ENCODE results near the gene CCDC87.

The CCDC87 gene

DNA sequence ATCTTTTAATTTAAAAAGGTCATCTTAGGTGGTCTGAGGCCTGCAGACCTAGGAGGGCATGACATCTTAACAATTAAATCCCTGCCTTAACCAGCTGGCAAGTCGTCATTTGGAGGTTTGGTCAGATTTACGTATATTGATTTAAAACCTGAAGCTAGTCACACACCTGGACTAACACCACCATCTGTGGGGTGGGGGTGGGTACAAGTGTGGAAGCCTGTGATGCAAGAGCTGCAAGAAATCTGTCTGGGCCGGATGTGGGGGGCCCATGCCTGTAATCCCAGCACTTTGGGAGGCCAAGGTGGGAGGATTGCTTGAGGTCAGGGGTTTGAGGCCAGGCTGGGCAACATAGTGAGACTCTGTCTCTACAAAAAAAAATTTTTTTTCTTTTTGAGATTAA is 11.6 kb downstream of the CCDC87 start:
- no peak for DNase-seq

DNA sequence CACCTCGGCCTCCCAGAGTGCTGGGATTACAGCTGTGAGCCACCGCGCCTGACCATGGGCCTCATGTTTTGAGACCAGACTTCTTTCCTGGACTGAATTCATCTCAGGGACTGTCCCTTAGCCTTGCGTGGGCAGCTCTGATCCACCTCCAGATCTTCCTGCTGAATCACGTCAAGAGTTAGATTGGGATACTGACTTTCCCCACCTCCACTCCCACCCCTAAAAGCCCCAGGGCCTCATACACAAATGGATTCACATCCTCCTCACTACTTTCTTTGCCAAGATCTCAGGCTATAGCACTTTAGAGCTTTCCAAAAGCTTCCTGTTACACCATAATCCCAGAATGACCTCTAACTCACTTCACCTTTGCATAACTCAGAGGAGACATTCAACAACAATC is 12.1 kb downstream of the CCDC87 start:
- DNase-seq = no peak

DNA sequence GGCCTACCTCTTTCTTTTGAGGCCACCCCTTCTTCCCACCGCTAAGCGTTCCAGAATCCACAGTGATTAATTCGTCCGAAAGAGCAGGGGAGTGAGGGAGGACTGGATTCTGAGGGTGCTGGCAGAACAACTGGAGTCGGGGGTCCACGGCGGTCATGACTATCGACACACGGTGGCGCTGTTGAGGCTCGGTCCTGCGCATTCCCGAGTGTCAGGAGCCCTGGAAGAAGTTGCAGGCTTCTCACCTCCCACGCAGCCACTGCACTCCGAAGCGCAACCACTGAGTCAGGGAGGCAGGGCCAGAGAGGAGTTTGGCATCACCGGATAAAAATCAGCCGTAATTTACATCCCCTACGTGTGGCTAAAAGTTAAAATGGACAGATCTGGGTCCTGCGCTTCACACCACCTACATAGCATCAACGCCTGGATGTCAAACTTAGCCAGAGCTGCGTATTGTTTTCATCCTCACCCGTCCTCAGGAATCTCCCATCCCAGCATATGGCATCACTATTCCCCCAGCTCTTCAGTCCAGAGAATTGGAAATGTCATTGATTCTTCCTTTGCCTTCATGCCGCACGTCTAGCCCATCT is 13.8 kb downstream of the CCDC87 start:
- DNase-seq = peak in 47 of 51 donors; percentile 10 to 81 (median 41)

DNA sequence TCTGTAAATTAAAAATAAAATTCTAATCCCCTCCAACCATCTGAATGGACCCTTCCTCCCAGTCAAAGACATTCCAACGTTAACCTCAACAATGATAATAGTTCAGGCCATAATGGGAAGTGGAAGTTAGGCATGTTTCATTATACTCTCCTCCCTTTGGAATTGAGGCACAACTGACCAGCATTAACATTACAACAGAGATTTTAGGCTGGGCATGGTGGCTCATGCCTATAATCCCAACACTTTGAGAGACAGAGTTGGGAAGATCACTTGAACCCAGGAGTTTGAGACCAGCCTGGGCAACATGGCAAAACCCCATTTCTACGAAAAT is 22.0 kb downstream of the CCDC87 start:
- no peak for DNase-seq

DNA sequence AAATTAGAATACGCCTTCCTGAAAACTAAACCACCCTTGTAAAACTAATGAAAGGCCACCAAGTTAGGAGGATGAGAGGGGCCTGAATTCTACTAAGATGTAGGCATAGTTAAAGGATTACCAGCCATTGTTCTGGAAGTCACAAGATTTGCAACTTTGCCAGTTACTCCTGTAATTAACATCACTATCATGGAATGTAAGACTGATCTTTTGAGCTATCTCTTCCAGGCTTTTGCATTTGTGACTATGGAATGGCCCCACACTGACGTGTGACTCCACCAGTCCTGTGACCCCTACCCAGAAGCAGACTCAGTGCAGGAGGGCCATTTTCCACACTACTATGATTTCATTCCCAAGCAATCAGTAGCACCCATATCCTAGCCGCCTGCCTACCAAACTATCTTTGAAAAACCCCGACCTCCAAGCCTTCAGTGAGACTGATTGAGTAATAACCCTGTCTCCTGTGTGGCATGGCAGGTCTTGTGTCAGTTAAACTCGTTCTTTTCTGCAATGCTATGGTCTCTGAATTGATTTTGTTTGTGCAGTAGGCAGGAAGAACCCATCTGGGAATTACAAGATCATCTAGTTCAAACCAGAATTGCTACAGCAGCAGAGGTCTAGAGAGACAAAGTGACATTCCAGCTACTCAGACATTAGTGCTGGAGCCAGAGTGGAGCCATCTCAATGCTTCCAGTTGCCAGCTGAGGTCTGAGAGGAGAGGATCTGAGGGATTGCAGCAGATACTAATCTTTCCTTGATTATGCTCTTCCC is 22.6 kb downstream of the CCDC87 start:
- no peak for DNase-seq

DNA sequence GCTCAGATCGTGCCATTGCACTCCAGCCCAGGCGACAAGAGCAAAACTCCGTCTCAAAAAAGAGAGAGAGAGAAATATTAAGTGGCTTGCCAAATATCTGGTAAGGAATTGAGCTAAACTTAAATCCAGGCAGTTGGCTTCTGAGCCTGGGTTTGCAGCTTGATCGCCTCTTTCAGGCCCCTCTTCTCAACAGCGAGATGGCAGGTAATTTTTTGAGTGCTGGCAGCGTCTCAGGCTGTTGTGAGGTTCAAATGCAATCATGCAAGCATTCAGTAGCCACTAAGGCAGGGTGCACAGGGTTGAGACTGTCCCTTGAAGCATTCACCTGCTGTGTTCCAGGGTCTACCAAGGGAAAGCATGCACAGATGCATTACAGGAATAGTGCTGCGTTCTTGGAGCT is 23.8 kb downstream of the CCDC87 start:
- DNase-seq = no peak

DNA sequence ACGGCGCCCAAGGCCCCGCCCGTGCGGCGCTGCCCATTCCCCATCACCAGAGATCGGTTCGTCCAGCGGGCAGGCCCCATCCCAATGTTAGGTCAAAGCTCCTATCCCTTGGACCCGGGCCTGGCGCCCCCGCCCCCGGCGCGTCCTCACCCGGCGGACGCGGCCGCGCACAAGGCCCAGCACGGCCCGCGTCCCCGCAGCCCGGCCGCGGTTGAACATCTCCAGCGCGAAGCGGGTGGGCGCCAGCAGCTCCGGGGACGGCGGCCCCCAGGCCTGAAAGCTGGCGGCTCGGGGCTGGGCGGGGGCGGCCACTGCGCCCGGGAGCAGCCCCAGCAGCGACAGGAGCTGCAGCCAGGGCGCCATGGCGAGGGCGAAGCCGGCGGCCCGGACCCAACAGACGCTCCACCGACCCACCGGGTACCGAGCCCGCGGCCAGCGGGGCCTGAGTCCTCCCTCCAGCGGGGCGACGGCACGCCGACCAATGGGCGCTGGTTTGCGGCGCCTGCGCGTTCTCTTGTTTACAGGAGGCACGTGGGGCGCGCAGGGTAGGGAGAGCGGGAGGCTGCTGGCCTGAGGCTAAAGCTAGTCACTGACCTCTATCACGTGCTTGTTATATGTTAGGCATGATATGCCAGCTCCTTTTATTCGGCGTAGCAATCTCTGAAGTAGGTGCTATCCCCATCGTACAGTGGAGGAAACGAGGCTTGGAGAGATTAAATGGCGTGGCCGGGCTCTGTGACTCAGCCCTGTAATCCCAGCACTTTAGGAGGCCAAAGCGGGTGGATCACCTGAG is 24.5 kb downstream of the CCDC87 start, which contains the start of gene CTSF:
Gene CTSF, minus strand, starts transcription at position 483 of the 793 bp plus-strand sequence. Its CDS starts 120 bp downstream, at position 363.
- peak; percentile 34 to 96 (median 87) for DNase-seq

DNA sequence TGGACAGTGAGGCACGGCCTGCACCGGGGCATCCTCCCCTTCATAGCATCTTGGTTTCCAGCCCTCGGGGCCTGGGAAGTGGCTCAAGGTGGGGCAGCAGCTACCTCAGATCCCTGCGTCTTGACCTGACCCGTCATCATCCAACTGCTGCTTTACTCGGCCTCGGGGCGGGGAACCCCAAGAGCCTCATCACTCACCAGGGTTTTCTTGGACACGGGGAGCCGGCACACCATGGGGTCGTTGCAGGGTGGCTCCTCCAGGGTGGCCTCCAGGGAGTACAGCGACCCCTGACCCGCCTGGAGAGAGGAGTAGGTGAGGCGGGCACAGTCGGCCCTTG is 25.1 kb downstream of the CCDC87 start:
- DNase-seq = no peak

DNA sequence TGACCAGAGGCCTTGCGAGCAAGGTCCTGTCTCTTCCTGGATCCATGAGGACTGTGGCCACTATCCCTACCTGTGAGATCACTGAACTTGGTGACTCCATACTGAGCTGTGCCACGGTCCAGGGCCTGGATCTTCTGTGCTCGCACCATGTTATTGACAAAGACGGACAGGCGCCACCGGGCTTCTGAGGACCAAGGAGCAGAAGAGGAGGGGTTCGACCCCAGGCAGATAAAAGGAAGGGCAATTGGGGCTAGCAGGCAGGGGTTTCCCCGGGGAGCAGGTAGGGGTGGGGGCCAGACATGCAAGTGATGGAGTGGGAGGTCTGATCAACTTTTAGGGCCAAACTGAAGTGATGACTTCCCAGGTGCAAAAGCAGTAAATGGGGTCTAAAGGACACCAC is 26.6 kb downstream of the CCDC87 start:
- no peak for DNase-seq

DNA sequence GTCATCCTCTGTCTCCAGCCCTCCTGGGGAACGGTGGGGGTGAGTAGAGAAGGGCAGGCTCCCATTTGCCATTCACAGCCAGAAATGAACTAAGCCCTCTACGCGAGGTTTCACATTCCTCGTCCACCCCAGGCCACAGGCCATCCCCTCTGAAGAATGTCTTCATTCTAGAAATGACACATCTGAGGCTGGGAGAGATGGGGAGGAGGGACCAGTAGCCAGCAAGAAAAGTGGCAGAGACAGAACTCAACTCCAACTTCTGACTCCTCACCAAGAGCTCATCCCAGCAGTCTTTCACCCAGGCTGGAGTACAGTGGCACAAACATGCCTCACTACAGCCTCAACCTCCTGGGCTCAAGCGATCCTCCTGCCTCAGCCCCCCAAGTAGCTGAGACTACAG is 27.9 kb downstream of the CCDC87 start:
- no peak for DNase-seq

DNA sequence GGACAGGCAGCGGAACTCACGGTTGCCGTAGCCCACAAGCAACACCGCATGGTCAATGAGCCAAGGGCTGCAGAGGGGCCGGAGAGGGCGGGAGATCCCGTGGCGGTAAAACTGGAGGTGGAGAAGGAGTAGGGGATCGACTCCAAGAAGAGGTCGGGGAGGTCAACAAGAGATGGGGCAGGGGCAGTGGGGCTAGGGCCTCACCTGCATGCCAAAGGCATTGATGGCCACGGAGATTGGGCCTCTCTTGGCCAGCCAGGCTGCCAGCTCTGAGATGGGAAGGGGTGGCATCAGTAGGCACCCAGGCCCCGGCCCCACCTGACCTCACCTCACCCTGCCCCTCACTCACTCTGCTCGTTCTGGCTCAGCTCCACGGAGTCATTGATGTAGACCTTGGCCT is 28.3 kb downstream of the CCDC87 start:
- no peak for DNase-seq

DNA sequence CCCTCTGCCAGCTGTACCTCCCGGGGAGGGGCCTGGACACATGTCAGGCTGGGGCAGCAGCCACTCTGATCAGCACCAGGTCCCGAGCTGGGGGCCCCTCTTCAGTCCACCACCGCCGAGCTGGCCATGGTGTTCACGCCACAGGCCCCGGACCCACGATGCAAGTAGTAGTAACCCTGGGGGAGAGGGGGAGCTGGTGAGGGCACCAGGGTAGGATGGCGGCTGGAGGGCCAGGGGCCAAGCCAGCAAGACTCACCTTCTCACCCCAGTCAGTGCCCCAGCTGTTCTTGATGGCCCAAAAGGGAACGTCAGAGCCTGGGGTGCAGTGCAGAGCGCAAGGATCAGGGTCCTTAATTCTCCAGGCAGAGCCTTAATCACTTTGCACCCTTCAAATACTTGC is 29.0 kb downstream of the CCDC87 start:
- no peak for DNase-seq

DNA sequence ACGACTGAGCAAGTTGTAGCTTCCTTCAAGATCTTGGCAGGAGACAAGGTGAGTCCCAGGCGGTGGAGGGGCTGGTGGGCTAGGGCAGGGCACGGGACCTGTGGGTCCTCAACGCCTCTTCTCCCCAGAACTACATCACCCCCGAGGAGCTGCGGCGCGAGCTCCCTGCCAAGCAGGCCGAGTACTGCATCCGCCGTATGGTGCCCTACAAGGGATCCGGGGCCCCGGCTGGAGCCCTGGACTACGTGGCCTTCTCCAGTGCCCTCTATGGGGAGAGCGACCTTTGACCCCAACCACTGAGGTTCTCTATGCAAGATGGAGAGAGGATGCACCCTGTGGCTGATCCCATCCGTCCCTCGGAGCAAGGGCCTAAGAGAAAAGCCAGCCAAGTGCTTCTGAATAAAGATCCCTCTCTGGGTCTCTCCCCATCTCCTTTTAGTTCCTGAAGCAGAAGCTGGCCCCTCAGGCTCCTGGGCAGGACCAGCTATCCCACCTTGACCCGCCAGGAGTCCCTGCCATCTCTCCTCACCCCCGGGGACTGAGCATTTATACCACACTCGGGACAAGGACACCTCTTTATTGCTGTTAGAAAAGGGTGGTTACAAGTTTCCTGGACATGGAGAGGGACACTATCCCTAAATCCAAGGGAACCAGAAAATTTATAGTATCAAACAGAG is 29.8 kb downstream of the CCDC87 start:
- no peak for DNase-seq

DNA sequence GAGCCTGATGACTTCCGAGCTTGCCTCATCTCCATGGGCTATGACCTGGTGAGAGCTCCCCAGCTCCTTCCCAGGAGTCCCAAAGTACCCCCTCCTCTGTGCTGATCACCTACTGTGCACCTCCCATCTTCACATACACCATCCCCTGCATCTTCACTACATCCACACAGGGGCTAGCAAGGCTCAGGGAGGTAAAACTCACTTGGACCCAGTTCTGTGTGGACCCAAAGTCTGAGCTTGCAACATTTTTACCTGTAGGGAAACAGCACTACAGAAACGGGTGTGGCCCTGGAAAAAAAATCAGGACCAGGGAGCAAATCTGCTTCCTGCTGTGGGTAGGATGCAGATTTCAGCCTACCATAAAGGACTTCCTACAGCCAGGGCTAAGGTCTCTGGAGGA is 30.6 kb downstream of the CCDC87 start:
- no peak for DNase-seq

DNA sequence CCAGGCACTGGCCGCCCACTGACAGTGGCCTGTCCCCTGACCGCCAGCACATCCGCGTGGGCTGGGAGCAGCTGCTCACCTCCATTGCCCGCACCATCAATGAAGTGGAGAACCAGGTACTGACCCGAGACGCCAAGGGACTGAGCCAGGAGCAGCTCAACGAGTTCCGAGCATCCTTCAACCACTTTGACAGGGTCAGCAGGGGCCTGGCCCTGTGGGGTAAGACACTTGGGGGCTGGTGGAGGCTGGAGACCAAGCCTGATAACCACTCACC is 31.0 kb downstream of the CCDC87 start:
- no peak for DNase-seq

DNA sequence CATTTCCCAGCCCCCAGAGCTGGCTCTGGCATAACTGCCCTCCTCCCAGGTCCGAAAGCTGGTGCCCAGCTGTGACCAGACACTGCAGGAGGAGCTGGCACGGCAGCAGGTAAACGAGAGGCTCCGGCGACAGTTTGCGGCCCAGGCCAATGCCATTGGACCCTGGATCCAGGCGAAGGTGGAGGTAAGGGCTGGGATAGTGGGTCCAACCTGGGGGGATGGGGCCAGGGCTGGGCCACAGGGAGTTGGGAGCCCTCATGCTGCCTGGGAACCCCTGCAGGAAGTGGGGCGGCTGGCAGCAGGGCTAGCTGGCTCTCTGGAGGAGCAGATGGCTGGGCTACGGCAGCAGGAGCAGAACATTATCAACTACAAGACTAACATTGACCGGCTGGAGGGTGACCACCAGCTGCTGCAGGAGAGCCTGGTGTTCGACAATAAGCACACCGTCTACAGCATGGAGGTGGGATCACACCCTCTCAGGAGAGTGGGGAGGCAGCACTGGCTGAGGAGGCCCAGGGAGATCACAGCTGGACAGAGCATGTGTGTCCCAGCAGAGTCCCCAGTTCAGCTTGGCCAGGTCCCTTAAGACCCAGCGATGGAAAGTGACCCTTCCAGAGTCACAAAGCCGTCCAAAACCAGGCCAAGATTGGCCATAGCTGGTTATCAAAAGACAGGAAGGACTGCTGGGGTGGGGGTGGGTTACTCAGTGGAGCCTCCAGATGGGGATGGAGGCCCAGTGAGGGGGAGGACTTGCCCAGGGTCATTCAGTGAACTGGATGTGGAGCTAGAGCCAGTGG is 31.5 kb downstream of the CCDC87 start:
- no peak for DNase-seq

DNA sequence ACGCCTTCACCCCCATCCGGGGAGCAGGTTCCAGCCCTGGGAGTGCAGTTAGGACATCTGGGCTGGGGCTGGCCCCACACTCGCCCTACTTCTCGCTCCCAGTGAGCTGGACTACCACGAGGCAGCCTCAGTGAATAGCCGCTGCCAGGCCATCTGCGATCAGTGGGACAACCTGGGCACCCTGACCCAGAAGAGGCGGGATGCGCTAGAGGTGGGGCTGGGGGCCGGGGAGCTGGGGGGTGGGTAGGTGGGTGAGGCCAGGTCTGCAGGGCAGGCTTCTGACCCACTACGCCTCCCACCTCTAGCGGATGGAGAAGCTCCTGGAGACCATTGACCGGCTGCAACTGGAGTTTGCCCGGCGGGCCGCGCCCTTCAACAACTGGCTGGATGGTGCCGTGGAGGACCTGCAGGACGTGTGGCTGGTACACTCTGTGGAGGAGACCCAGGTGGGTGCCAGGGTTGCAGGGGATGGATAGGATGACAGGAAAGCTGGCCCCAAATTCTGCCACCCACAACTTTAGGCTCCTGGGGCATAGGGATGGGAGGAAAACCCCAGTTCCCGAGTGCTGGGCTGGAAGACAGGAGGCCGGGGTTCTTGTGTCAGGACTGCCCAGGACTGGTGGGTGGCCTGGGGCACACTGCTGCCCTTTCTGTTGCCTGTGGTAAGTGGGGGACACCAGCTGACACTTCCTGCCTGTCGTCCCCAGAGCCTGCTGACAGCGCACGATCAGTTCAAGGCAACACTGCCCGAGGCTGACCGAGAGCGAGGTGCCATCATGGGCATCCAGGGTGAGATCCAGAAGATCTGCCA is 32.8 kb downstream of the CCDC87 start:
- no peak for DNase-seq

DNA sequence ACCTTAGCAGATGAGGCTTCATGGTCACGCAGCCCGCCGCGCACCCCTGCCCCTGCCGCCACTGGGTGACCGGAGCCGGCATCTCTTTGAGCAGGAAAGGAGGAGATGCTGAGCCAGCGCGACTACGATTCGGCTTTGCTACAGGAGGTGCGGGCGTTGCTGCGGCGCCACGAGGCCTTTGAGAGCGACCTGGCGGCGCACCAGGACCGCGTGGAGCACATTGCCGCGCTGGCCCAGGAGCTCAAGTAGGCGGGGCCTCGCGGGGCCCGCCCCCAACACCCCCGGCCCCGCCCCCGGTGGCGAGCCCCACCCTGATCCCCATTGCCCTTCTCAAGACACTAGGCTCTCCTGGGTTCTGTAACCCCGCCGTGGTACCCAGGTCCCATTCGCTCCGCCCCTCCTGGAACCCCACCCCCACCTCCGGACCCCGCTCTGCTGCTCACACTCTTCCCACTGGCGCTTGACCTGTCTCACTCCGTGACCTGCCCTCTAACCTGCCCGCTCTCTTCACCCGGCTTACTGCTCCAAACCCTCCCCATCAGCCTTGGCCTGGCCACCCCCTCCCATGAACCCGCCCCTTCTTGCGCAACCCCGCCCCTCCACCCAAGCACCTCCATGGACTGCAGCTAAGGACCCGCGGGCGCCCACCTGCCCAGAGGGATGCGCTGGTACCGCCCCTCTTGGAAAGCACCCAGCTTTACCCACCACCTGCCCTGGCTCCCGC is 33.6 kb downstream of the CCDC87 start:
- peak in 3 of 51 donors; percentile 4 to 19 (median 11) for DNase-seq

DNA sequence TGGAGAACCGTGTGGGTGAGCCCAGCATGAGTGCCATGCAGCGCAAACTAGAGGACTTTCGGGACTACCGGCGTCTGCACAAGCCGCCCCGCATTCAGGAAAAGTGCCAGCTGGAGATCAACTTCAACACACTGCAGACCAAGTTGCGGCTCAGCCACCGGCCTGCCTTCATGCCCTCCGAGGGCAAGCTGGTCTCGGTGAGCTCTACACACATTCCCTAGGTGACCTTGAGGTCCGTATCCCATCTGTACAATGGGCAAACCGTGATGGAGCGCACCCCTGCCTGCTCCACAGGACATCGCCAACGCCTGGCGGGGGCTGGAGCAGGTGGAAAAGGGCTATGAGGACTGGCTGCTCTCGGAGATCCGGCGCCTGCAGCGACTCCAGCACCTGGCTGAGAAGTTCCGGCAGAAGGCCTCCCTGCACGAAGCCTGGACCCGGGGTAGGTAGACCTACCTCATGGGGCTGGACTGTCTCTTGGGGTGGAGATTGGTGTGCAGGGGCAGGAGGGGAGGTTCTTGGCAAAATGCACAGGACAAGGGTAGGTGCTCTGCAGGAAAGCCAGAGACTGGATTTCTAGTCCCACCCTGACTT is 35.0 kb downstream of the CCDC87 start:
- no peak for DNase-seq

DNA sequence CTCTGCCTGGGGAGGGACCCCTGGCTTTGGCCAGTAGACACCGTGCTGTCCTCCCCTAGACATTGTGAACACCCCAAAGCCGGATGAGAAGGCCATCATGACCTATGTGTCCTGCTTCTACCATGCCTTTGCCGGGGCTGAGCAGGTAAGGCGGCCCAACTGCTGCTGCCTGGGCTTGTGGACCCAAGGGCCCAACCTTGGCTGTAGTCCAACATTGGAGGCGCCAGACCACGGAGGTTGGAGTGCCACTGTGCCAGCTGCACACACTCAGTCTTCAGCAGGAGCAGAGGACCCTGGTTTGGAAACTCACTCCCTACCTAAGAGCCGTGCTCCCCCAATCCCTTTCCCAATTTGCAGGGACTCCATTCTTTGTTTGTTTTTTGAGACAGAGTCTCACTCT is 36.8 kb downstream of the CCDC87 start:
- no peak for DNase-seq
